ENCODE results near the gene CREG2.
"Not testable (repeated sequence)": the region's sequence is repeated elsewhere in the genome, so short reads cannot be mapped to it uniquely, and the experiment has no call there.

The CREG2 gene

GRCh38 chr2:101374821-101375561, 12.3 kb downstream of the CREG2 start:
- no peak for DNase-seq

GRCh38 chr2:101372792-101373191, 14.5 kb downstream of the CREG2 start:
- no peak for DNase-seq

- DNase-seq = no peak
Observed at GRCh38 chr2:101371636-101372035, 15.7 kb downstream of the CREG2 start.

GRCh38 chr2:101369100-101369499, 18.2 kb downstream of the CREG2 start:
- no peak for DNase-seq

GRCh38 chr2:101368376-101368775, 18.9 kb downstream of the CREG2 start:
- DNase-seq = no peak

- DNase-seq = no peak
Observed at GRCh38 chr2:101367508-101367907, 19.8 kb downstream of the CREG2 start.

GRCh38 chr2:101364878-101365277, 22.4 kb downstream of the CREG2 start:
- DNase-seq = peak in 13 of 56 donors; percentile 17 to 76 (median 37)

- no peak for DNase-seq
Observed at GRCh38 chr2:101362777-101363176, 24.5 kb downstream of the CREG2 start.

- peak in 4 of 56 donors; percentile 13 to 37 (median 14) for DNase-seq
Observed at GRCh38 chr2:101362316-101362715, 25.0 kb downstream of the CREG2 start.

- DNase-seq = no peak
Observed at GRCh38 chr2:101361522-101361921, 25.8 kb downstream of the CREG2 start.

GRCh38 chr2:101361121-101361520, 26.2 kb downstream of the CREG2 start:
- DNase-seq = no peak

- DNase-seq = no peak
Observed at GRCh38 chr2:101360232-101360631, 27.1 kb downstream of the CREG2 start.

GRCh38 chr2:101359410-101359954, 27.8 kb downstream of the CREG2 start:
- no peak for DNase-seq

GRCh38 chr2:101357376-101357775, 29.9 kb downstream of the CREG2 start:
- no peak for DNase-seq

GRCh38 chr2:101356521-101356920, 30.8 kb downstream of the CREG2 start:
- no peak for DNase-seq

- no peak for DNase-seq
Observed at GRCh38 chr2:101356055-101356454, 31.2 kb downstream of the CREG2 start.

- no peak for DNase-seq
Observed at GRCh38 chr2:101355401-101356054, 31.8 kb downstream of the CREG2 start.

- DNase-seq = no peak
Observed at GRCh38 chr2:101354420-101355311, 32.6 kb downstream of the CREG2 start.

GRCh38 chr2:101352631-101353030, 34.7 kb downstream of the CREG2 start:
- not testable (repeated sequence) for DNase-seq

- DNase-seq = no peak
Observed at GRCh38 chr2:101351207-101351606, 36.1 kb downstream of the CREG2 start.

GRCh38 chr2:101349893-101350662, 37.2 kb downstream of the CREG2 start:
- DNase-seq = peak in 24 of 56 donors; percentile 20 to 80 (median 44)

All from amygdala (tissue), 56 donors.